ENCODE measurements around the gene CLASRP. TPM values are rescaled to one million over a fixed set of nuclear protein-coding genes. Genes with fewer than 3 reads are reported as not detected.

Gene CLASRP
- total and polyA plus RNA-seq, 9 of the 15 experiments (the other 6 are each of a cell fraction or from before 2014, with no cell fraction given) = 0.94 to 86.3 (median 44.0) TPM

- peak; percentile 86 for TF ChIP-seq CCNT2 (IDR thresholded peaks at IDR 0.05; ENCODE audit: borderline replicate concordance, extremely low read depth, insufficient read length, low read depth, low read length)
- TF ChIP-seq ATF6 (CRISPR knock-in tag; IDR thresholded peaks at IDR 0.05) = 0 out of 2 replicates have a peak, but pooled peaks have one; percentile 69
- TF ChIP-seq ZNF398 (CRISPR knock-in tag; IDR thresholded peaks at IDR 0.05) = no peak
- no peak for TF ChIP-seq EWSR1 (IDR thresholded peaks at IDR 0.05; ENCODE audit: borderline replicate concordance, low read depth, partially characterized antibody)
- TF ChIP-seq HSF4 (CRISPR knock-in tag; IDR thresholded peaks at IDR 0.05; ENCODE audit: borderline replicate concordance) = peak; percentile 58; the same call in 1 of the 2 replicates
- TF ChIP-seq, protein P1, sequence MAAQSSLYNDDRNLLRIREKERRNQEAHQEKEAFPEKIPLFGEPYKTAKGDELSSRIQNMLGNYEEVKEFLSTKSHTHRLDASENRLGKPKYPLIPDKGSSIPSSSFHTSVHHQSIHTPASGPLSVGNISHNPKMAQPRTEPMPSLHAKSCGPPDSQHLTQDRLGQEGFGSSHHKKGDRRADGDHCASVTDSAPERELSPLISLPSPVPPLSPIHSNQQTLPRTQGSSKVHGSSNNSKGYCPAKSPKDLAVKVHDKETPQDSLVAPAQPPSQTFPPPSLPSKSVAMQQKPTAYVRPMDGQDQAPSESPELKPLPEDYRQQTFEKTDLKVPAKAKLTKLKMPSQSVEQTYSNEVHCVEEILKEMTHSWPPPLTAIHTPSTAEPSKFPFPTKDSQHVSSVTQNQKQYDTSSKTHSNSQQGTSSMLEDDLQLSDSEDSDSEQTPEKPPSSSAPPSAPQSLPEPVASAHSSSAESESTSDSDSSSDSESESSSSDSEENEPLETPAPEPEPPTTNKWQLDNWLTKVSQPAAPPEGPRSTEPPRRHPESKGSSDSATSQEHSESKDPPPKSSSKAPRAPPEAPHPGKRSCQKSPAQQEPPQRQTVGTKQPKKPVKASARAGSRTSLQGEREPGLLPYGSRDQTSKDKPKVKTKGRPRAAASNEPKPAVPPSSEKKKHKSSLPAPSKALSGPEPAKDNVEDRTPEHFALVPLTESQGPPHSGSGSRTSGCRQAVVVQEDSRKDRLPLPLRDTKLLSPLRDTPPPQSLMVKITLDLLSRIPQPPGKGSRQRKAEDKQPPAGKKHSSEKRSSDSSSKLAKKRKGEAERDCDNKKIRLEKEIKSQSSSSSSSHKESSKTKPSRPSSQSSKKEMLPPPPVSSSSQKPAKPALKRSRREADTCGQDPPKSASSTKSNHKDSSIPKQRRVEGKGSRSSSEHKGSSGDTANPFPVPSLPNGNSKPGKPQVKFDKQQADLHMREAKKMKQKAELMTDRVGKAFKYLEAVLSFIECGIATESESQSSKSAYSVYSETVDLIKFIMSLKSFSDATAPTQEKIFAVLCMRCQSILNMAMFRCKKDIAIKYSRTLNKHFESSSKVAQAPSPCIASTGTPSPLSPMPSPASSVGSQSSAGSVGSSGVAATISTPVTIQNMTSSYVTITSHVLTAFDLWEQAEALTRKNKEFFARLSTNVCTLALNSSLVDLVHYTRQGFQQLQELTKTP (IDR thresholded peaks at IDR 0.05; ENCODE audit: low read depth in 1 of 2, partially characterized antibody in 2 of 2) = no peak
- TF ChIP-seq KAT7 (CRISPR knock-in tag; IDR thresholded peaks at IDR 0.05; ENCODE audit: borderline replicate concordance) = peak; percentile 97; the same call in 1 of the 2 replicates
- TF ChIP-seq NKRF (IDR thresholded peaks at IDR 0.05; ENCODE audit: borderline replicate concordance) = peak; percentile 82; the same call in 1 of the 2 replicates
- TF ChIP-seq ZNF175 (CRISPR knock-in tag; IDR thresholded peaks at IDR 0.05; ENCODE audit: low read depth) = peak; percentile 69; the same call in 1 of the 2 replicates
- TF ChIP-seq, protein P2, sequence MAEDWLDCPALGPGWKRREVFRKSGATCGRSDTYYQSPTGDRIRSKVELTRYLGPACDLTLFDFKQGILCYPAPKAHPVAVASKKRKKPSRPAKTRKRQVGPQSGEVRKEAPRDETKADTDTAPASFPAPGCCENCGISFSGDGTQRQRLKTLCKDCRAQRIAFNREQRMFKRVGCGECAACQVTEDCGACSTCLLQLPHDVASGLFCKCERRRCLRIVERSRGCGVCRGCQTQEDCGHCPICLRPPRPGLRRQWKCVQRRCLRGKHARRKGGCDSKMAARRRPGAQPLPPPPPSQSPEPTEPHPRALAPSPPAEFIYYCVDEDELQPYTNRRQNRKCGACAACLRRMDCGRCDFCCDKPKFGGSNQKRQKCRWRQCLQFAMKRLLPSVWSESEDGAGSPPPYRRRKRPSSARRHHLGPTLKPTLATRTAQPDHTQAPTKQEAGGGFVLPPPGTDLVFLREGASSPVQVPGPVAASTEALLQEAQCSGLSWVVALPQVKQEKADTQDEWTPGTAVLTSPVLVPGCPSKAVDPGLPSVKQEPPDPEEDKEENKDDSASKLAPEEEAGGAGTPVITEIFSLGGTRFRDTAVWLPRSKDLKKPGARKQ (CRISPR knock-in tag; IDR thresholded peaks at IDR 0.05) = no peak
- no peak; a peak in 1 of 4 replicates for TF ChIP-seq NRF1 (conservative IDR thresholded peaks at IDR 0.05 in 1 of 2, IDR thresholded peaks at IDR 0.05 in 1 of 2)
- TF ChIP-seq XRCC5 (IDR thresholded peaks at IDR 0.05; ENCODE audit: low read depth, low read length) = peak; percentile 98
These were observed 40.4 kb downstream of the CLASRP start, which contains the start of gene GEMIN7 (continued) for GRCh38 chr19:45079063-45079910.
